Mucosa of rectum (tissue), 2 donors: Measurements from ENCODE around the gene SMOC1.

ENCODE experiments used
- H3K27ac ChIP-seq, 2 donors: one replicate each; pipeline ENCODE4 v1.7.0; 2013; ENCODE audit warnings: inconsistent platforms in 2 of 2, low read depth in 2 of 2, low read length in 2 of 2
- H3K27me3 ChIP-seq, 2 donors: one replicate each; pipeline ENCODE4 v1.7.0; 2013; ENCODE audit warnings: low read length in 2 of 2; ENCODE audit not compliant: control insufficient read depth in 2 of 2, insufficient read depth in 2 of 2
- H3K36me3 ChIP-seq, 2 donors: one replicate each; pipeline ENCODE4 v1.7.0; 2013; ENCODE audit warnings: low read length in 2 of 2; ENCODE audit not compliant: control insufficient read depth in 2 of 2, insufficient read depth in 2 of 2
- H3K4me1 ChIP-seq, 2 donors: one replicate each; pipeline ENCODE4 v1.7.0; 2013; ENCODE audit warnings: low read length in 2 of 2, mild to moderate bottlenecking in 1 of 2; ENCODE audit not compliant: control insufficient read depth in 2 of 2, insufficient read depth in 2 of 2
- H3K4me3 ChIP-seq, 2 donors: one replicate each; pipeline ENCODE4 v1.7.0; 2013; ENCODE audit warnings: low read length in 2 of 2
- H3K9ac ChIP-seq, 2 donors: one replicate each; pipeline ENCODE4 v1.7.0; 2013; ENCODE audit warnings: low read length in 2 of 2, low read depth in 1 of 2, mild to moderate bottlenecking in 1 of 2
- H3K9me3 ChIP-seq, 2 donors: one replicate each; pipeline ENCODE4 v1.7.0; 2013; ENCODE audit warnings: low read length in 2 of 2; ENCODE audit not compliant: control insufficient read depth in 2 of 2
- donor health status: healthy.
- donor health status: Normal muscosa, but diverticular disease.

The SMOC1 gene

GRCh38 chr14:69968681-69969080 is 89.5 kb downstream of the SMOC1 start:
- no peaks in the 10 kb centered on the region for H3K27me3 ChIP-seq
- H3K9ac ChIP-seq, result no peak overlapping the region
- H3K9me3 ChIP-seq, result no peaks in the 10 kb centered on the region
- H3K4me3 ChIP-seq, result no peak overlapping the region
- no peaks in the 10 kb centered on the region for H3K36me3 ChIP-seq
- no peak overlapping the region for H3K27ac ChIP-seq
- H3K4me1 ChIP-seq, result no peaks in the 10 kb centered on the region

DNA sequence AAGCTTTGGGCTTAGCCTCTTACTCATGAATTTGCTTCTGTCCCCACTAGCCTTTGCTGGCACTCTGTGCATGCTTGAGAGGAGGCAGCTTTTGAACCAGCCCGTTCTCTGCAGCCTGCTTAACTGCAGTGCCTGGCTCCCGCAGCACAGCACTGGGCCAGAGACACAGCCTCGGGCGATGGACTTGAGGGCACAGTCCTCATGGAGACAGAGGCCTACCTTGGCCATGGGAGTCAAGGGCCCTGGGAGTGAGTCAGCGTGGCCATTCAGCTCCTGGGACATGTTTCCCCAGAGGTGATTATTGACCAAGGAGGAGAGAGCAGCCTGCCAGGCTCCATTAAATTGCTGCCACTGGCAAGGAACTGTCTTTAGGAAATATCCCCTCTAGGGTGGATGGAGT is 93.5 kb downstream of the SMOC1 start:
- H3K9ac ChIP-seq, result no peak overlapping the region
- H3K9me3 ChIP-seq, result no peaks in the 10 kb centered on the region
- no peaks in the 10 kb centered on the region for H3K4me1 ChIP-seq
- H3K27me3 ChIP-seq, result no peaks in the 10 kb centered on the region
- no peak overlapping the region for H3K4me3 ChIP-seq
- H3K27ac ChIP-seq, result no peak overlapping the region
- H3K36me3 ChIP-seq, result no peaks in the 10 kb centered on the region

GRCh38 chr14:69973846-69974245 is 94.6 kb downstream of the SMOC1 start:
- H3K4me1 ChIP-seq, result no peaks in the 10 kb centered on the region
- H3K27me3 ChIP-seq, result no peaks in the 10 kb centered on the region
- H3K4me3 ChIP-seq, result no peak overlapping the region
- H3K9ac ChIP-seq, result no peak overlapping the region
- H3K27ac ChIP-seq, result no peak overlapping the region
- H3K36me3 ChIP-seq, result no peaks in the 10 kb centered on the region
- no peaks in the 10 kb centered on the region for H3K9me3 ChIP-seq

- Histone ChIP-seq H3K4me3 (no peak overlapping the region), H3K9me3 (no peaks in the 10 kb centered on the region), H3K9ac (no peak overlapping the region), H3K4me1 (peaks cover 0 to 2% of the 10 kb centered on the region in 2 donors), H3K27me3 (peaks cover 0 to 4% of the 10 kb centered on the region in 2 donors), H3K36me3 (no peaks in the 10 kb centered on the region), H3K27ac (no peak overlapping the region)
These were observed 100.7 kb downstream of the SMOC1 start for GRCh38 chr14:69979882-69980281.

GRCh38 chr14:69980457-69981425 is 101.5 kb downstream of the SMOC1 start:
- no peak overlapping the region for H3K4me3 ChIP-seq
- H3K27me3 ChIP-seq, result peaks cover 0 to 4% of the 10 kb centered on the region in 2 donors
- H3K9ac ChIP-seq, result no peak overlapping the region
- no peaks in the 10 kb centered on the region for H3K36me3 ChIP-seq
- H3K9me3 ChIP-seq, result no peaks in the 10 kb centered on the region
- no peak overlapping the region for H3K27ac ChIP-seq
- H3K4me1 ChIP-seq, result peaks cover 0 to 2% of the 10 kb centered on the region in 2 donors

GRCh38 chr14:69982220-69982839 is 103.1 kb downstream of the SMOC1 start:
- peaks cover 0 to 2% of the 10 kb centered on the region in 2 donors for H3K4me1 ChIP-seq
- peaks cover 0 to 4% of the 10 kb centered on the region in 2 donors for H3K27me3 ChIP-seq
- H3K9me3 ChIP-seq, result no peaks in the 10 kb centered on the region
- no peak overlapping the region for H3K4me3 ChIP-seq
- H3K9ac ChIP-seq, result no peak overlapping the region
- no peaks in the 10 kb centered on the region for H3K36me3 ChIP-seq
- H3K27ac ChIP-seq, result no peak overlapping the region

- H3K4me1 ChIP-seq, result peaks cover 0 to 2% of the 10 kb centered on the region in 2 donors
- H3K9ac ChIP-seq, result no peak overlapping the region
- no peak overlapping the region for H3K4me3 ChIP-seq
- peaks cover 0 to 4% of the 10 kb centered on the region in 2 donors for H3K27me3 ChIP-seq
- no peaks in the 10 kb centered on the region for H3K36me3 ChIP-seq
- H3K9me3 ChIP-seq, result no peaks in the 10 kb centered on the region
- H3K27ac ChIP-seq, result no peak overlapping the region
These were observed 103.7 kb downstream of the SMOC1 start for GRCh38 chr14:69982886-69983285.

DNA sequence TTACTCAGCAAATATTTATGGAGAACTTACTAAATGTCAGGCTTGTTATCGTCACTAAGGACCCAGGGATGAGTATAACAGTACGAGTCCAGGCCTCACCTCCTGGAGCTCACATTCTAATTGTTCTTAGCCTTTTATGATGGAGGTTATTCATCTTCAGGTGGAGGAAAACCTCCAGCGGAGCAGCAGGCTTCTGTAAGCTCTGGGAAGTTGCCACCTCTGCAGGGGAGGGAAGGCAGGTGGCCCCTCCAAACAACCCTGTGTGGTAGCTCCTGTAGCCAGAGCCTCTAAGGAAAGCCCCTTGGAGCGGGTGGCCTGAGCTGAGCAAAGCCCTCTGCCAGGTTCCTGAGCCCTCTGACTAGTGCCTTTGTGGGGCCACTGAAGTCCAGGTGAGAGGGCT is 104.1 kb downstream of the SMOC1 start:
- Histone ChIP-seq H3K27me3 (peaks cover 0 to 4% of the 10 kb centered on the region in 2 donors), H3K4me3 (no peak overlapping the region), H3K36me3 (no peaks in the 10 kb centered on the region), H3K9ac (no peak overlapping the region), H3K9me3 (no peaks in the 10 kb centered on the region), H3K4me1 (peaks cover 0 to 2% of the 10 kb centered on the region in 2 donors), H3K27ac (no peak overlapping the region)

GRCh38 chr14:69985463-69985862 is 106.2 kb downstream of the SMOC1 start:
- H3K27ac ChIP-seq, result no peak overlapping the region
- no peaks in the 10 kb centered on the region for H3K36me3 ChIP-seq
- H3K27me3 ChIP-seq, result peaks cover 0 to 4% of the 10 kb centered on the region in 2 donors
- H3K4me1 ChIP-seq, result peaks cover 0 to 1% of the 10 kb centered on the region in 2 donors
- H3K9ac ChIP-seq, result no peak overlapping the region
- H3K4me3 ChIP-seq, result no peak overlapping the region
- no peaks in the 10 kb centered on the region for H3K9me3 ChIP-seq

DNA sequence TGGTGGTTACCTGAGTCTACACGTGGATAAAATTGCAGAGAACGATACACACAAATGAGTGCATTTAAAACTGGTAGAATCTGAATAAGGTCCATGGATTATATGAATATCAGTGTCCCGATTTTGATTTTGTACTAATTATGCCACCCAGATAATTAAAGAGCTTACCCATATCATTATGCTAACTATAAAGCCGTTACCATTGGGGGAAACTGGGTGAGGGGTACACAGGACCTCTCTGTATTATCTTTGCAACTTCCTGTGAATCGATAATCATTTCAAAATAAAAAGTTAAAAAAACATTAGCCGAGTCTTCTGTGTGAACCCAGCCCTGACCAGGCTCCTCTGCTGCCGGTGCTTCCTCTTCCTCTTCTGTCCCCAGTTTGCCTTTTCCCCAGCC is 107.1 kb downstream of the SMOC1 start:
- H3K36me3 ChIP-seq, result no peaks in the 10 kb centered on the region
- no peak overlapping the region for H3K4me3 ChIP-seq
- no peaks in the 10 kb centered on the region for H3K9me3 ChIP-seq
- H3K4me1 ChIP-seq, result no peaks in the 10 kb centered on the region
- no peak overlapping the region for H3K9ac ChIP-seq
- no peaks in the 10 kb centered on the region for H3K27me3 ChIP-seq
- no peak overlapping the region for H3K27ac ChIP-seq
